WTC11 (cell line): Measurements from ENCODE around the gene WARS2. TPM values are rescaled to one million over a fixed set of nuclear protein-coding genes. Genes with fewer than 3 reads are reported as not detected.

Experiments used
- ATAC-seq: fragments of 200-7000 bp; cut with Tn5 transposase; 2 replicates; pipeline ENCODE4 v1.10.0; 2021; ENCODE audit warnings: mild to moderate bottlenecking, moderate library complexity
- CTCF ChIA-PET: fragments of 300-600 bp; sonication (Branson Sonifier 250); formaldehyde crosslinking; loops from one replicate; lab custom pipeline; 2021; ENCODE audit warnings: antibody characterized with exemption; lab: Charles Lee
- POLR2A ChIA-PET: fragments of 350-600 bp; sonication (Branson Sonifier 250); formaldehyde crosslinking; loops from one replicate; lab custom pipeline; 2021; ENCODE audit warnings: antibody characterized with exemption; lab: Charles Lee
- DNase-seq: peaks from one replicate; pipeline ENCODE4 v3.0.0; 2021; ENCODE audit warnings: low spot score
- H3K27ac Mint-ChIP-seq: 2 replicates; pipeline ENCODE4 v1.8.0; 2021; ENCODE audit warnings: mixed read lengths
- H3K27me3 Mint-ChIP-seq: 2 replicates; pipeline ENCODE4 v1.8.0; 2021; ENCODE audit warnings: low read depth, mild to moderate bottlenecking, moderate library complexity, mixed read lengths
- H3K36me3 Mint-ChIP-seq: 2 replicates; pipeline ENCODE4 v1.8.0; 2021; ENCODE audit warnings: mixed read lengths
- H3K4me1 Mint-ChIP-seq: 2 replicates; pipeline ENCODE4 v1.8.0; 2022; ENCODE audit warnings: mixed read lengths
- H3K4me3 Mint-ChIP-seq: 2 replicates; pipeline ENCODE4 v1.8.0; 2021; ENCODE audit warnings: mild to moderate bottlenecking, moderate library complexity, mixed read lengths
- H3K9me3 Mint-ChIP-seq: 2 replicates; pipeline ENCODE4 v1.8.0; 2021; ENCODE audit warnings: mixed read lengths
- ARID4B ChIP-seq: sonication (generic); formaldehyde crosslinking; IDR thresholded peaks from 2 replicates; pipeline ENCODE4 v1.8.0; 2023; ENCODE audit warnings: missing genetic modification reagents, mild to moderate bottlenecking, borderline replicate concordance
- ATF6 ChIP-seq: sonication (generic); formaldehyde crosslinking; IDR thresholded peaks from 2 replicates; pipeline ENCODE4 v1.8.1; 2023; ENCODE audit warnings: mild to moderate bottlenecking, missing genetic modification reagents
- CBFB ChIP-seq: sonication (generic); formaldehyde crosslinking; IDR thresholded peaks from 2 replicates; pipeline ENCODE4 v1.8.1; 2022; ENCODE audit warnings: mild to moderate bottlenecking, low read depth, missing genetic modification reagents
- CREM ChIP-seq: sonication (generic); formaldehyde crosslinking; IDR thresholded peaks from 2 replicates; pipeline ENCODE4 v1.8.1; 2022; ENCODE audit warnings: mild to moderate bottlenecking, missing genetic modification reagents, moderate library complexity
- EMX1 ChIP-seq: fragments of 250-450 bp; sonication (Bioruptor Pico); IDR thresholded peaks from 2 replicates; pipeline ENCODE4 v1.8.0; 2021; ENCODE audit warnings: mild to moderate bottlenecking
- ERG ChIP-seq: fragments of 250-450 bp; sonication (Bioruptor Pico); IDR thresholded peaks from 2 replicates; pipeline ENCODE4 v1.8.0; 2021; ENCODE audit warnings: mild to moderate bottlenecking
- HMGA2 ChIP-seq: fragments of 250-450 bp; sonication (Bioruptor Pico); IDR thresholded peaks from 2 replicates; pipeline ENCODE4 v1.4.0; 2021; ENCODE audit warnings: mild to moderate bottlenecking, moderate library complexity
- IRF1 ChIP-seq: sonication (generic); formaldehyde crosslinking; IDR thresholded peaks from 2 replicates; pipeline ENCODE4 v1.8.0; 2023; ENCODE audit warnings: missing genetic modification reagents
- MYBL2 ChIP-seq: sonication (generic); formaldehyde crosslinking; IDR thresholded peaks from 2 replicates; pipeline ENCODE4 v1.8.1; 2023; ENCODE audit warnings: mild to moderate bottlenecking, moderate library complexity, missing genetic modification reagents
- NFE2L1 ChIP-seq: sonication (generic); formaldehyde crosslinking; IDR thresholded peaks from 2 replicates; pipeline ENCODE4 v1.8.1; 2023; ENCODE audit warnings: missing genetic modification reagents
- NR1H2 ChIP-seq: sonication (generic); formaldehyde crosslinking; IDR thresholded peaks from 2 replicates; pipeline ENCODE4 v1.9.0; 2021; ENCODE audit warnings: mild to moderate bottlenecking, moderate library complexity, missing genetic modification reagents
- NR2C2 ChIP-seq: sonication (generic); formaldehyde crosslinking; IDR thresholded peaks from 2 replicates; pipeline ENCODE4 v1.8.0; 2022; ENCODE audit warnings: mild to moderate bottlenecking, missing genetic modification reagents
- SMAD4 ChIP-seq: sonication (generic); formaldehyde crosslinking; IDR thresholded peaks from 2 replicates; pipeline ENCODE4 v1.8.0; 2022; ENCODE audit warnings: mild to moderate bottlenecking, missing genetic modification reagents
- ZNF138 ChIP-seq: sonication (generic); formaldehyde crosslinking; conservative IDR thresholded peaks from 2 replicates; pipeline ENCODE4 v1.8.1; 2022; ENCODE audit warnings: mild to moderate bottlenecking, moderate library complexity, missing genetic modification reagents
- ZNF219 ChIP-seq: sonication (generic); formaldehyde crosslinking; IDR thresholded peaks from 2 replicates; pipeline ENCODE4 v1.8.0; 2023; ENCODE audit warnings: missing genetic modification reagents, mild to moderate bottlenecking, borderline replicate concordance
- ZNF423 ChIP-seq: fragments of 250-450 bp; sonication (Bioruptor Pico); IDR thresholded peaks from 2 replicates; pipeline ENCODE4 v2.1.2; 2022; ENCODE audit warnings: mild to moderate bottlenecking, moderate library complexity
- ZNF671 ChIP-seq: fragments of 250-450 bp; sonication (Bioruptor Pico); IDR thresholded peaks from 2 replicates; pipeline ENCODE4 v1.8.0; 2021; ENCODE audit warnings: mild to moderate bottlenecking
- total RNA-seq: library from RNA; stranded (reverse); gene quantifications from 3 replicates; pipeline ENCODE4 v1.2.3, GENCODE V29; 2021

The WARS2 gene
- total RNA-seq, 1 experiment from 2014 or later = 9.3 TPM

DNA sequence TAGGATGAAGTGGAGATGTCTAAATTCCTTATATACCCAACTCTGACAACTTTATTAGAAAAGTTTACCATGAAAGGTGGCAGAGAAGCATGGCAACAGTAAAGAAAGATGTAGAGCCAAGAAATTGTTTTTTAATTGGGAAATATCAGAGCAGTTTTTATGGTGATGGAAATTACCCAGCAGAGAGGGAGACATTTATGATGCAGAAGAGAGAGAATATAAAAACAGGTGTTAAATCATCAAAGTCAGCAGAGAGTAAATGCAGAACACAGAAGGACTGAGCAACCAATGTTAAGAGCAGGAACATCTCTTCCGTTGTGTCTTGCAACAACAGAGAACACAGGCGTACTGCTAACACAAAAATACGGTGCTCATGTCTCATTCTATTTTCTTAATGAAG lies 28.2 kb downstream of the WARS2 start:
- Mint-ChIP-seq H3K27ac (no peak overlapping the region), H3K4me1 (peaks cover 17% of the 10 kb centered on the region), H3K9me3 (no peaks in the 10 kb centered on the region), H3K27me3 (no peaks in the 10 kb centered on the region), H3K36me3 (no peaks in the 10 kb centered on the region), H3K4me3 (no peak overlapping the region)
- DNase-seq = no peak
- CTCF ChIA-PET = no interaction called here
- ATAC-seq = no peak
- POLR2A ChIA-PET = no interaction called here
- TF ChIP-seq ARID4B (CRISPR knock-in tag) (no peak), ZNF423 (CRISPR knock-in tag) (no peak)

DNA sequence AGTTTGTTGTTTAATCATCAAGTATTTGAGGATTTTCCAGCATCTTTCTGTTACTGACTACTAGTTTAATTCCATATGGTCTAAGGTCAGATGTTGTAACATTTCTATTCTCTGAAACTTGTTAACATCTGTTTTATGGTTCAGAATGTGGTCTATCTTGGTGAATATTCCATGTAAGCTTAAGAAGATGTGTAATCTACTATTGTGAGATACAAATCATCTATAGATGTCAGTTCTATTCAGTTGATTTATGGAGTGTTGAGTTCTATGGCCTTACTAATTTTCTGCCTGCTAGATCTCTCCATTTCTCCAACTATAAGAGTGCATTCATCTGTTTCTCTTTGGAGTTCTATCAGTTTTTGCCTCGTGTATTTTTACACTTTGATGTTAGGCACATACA lies 31.5 kb downstream of the WARS2 start:
- no peaks in the 10 kb centered on the region for H3K36me3 Mint-ChIP-seq
- no peaks in the 10 kb centered on the region for H3K27me3 Mint-ChIP-seq
- ATAC-seq = no peak
- TF ChIP-seq ZNF138 (CRISPR knock-in tag) (no peak), EMX1 (CRISPR knock-in tag) (no peak), NR2C2 (CRISPR knock-in tag) (no peak), ATF6 (no peak), ZNF671 (no peak)
- H3K27ac Mint-ChIP-seq = no peak overlapping the region
- no peak for DNase-seq
- POLR2A ChIA-PET = no interaction called here
- H3K9me3 Mint-ChIP-seq = no peaks in the 10 kb centered on the region
- no peaks in the 10 kb centered on the region for H3K4me1 Mint-ChIP-seq
- H3K4me3 Mint-ChIP-seq = no peak overlapping the region
- CTCF ChIA-PET = no interaction called here

DNA sequence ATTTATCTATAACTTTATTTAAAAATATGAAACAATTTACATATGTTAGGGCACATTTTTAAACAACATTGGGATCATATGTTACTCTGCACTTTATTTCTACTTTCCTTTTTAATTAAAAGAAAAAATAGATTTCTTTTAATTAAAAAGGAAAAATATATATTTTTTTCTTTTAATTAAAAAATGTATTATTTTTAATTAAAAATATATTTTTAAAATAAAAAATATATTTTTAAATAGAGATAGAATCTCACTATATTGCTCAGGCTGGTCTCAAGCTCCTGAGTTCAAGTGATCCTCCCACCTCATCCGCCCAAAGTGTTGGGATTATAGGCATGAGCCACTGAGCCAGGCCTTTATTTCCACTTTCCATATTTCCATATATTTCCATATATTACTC lies 36.7 kb downstream of the WARS2 start:
- H3K4me1 Mint-ChIP-seq = no peaks in the 10 kb centered on the region
- DNase-seq = no peak
- POLR2A ChIA-PET = no interaction called here
- no peak overlapping the region for H3K27ac Mint-ChIP-seq
- no peaks in the 10 kb centered on the region for H3K36me3 Mint-ChIP-seq
- TF ChIP-seq HMGA2 (CRISPR knock-in tag) (peak; percentile 94), ERG (CRISPR knock-in tag) (no peak), MYBL2 (CRISPR knock-in tag) (no peak)
- H3K4me3 Mint-ChIP-seq = no peak overlapping the region
- no peaks in the 10 kb centered on the region for H3K9me3 Mint-ChIP-seq
- CTCF ChIA-PET = no interaction called here
- ATAC-seq = no peak
- no peaks in the 10 kb centered on the region; the same call in 1 of the 2 replicates for H3K27me3 Mint-ChIP-seq

- Mint-ChIP-seq H3K27ac (no peak overlapping the region), H3K27me3 (no peaks in the 10 kb centered on the region; the same call in 1 of the 2 replicates), H3K36me3 (no peaks in the 10 kb centered on the region), H3K9me3 (no peaks in the 10 kb centered on the region), H3K4me3 (no peak overlapping the region), H3K4me1 (peaks cover 6% of the 10 kb centered on the region)
- CTCF ChIA-PET = no interaction called here
- DNase-seq (no peak), ATAC-seq (no peak)
- POLR2A ChIA-PET = no interaction called here
- TF ChIP-seq NR1H2 (CRISPR knock-in tag) = no peak
- TF ChIP-seq ZNF219 (CRISPR knock-in tag) = no peak
- no peak for TF ChIP-seq NFE2L1 (CRISPR knock-in tag)
- no peak for TF ChIP-seq IRF1 (CRISPR knock-in tag)
- TF ChIP-seq ARID4B (CRISPR knock-in tag) = no peak
- no peak for TF ChIP-seq CBFB (CRISPR knock-in tag)
- no peak for TF ChIP-seq CREM (CRISPR knock-in tag)
- TF ChIP-seq SMAD4 (CRISPR knock-in tag) = no peak
These were observed 38.4 kb downstream of the WARS2 start for GRCh38 chr1:119102051-119102450.
